Activated CD8-positive, alpha-beta T cell treated with anti-CD3 and anti-CD28 coated beads for 36 hours (primary cell): Measurements from ENCODE around the gene PIGU. TPM values are rescaled to one million over a fixed set of nuclear protein-coding genes. Genes with fewer than 3 reads are reported as not detected.

Source experiments
- ATAC-seq: fragments of 200-7000 bp; cut with Tn5 transposase; one replicate; pipeline ENCODE4 v1.10.0; 2021; ENCODE audit warnings: mild to moderate bottlenecking, moderate library complexity
- CTCF ChIA-PET: fragments of 350-600 bp; sonication (Branson Sonifier 250); formaldehyde crosslinking; loops from one replicate; lab custom pipeline; 2021; ENCODE audit warnings: antibody characterized with exemption; lab: Charles Lee
- POLR2A ChIA-PET: fragments of 350-600 bp; sonication (Branson Sonifier 250); formaldehyde crosslinking; loops from one replicate; lab custom pipeline; 2021; ENCODE audit warnings: antibody characterized with exemption; lab: Charles Lee
- DNase-seq: peaks from one replicate; pipeline ENCODE4 v3.0.0-alpha.2; 2020
- H3K27ac Mint-ChIP-seq: one replicate; pipeline ENCODE4 v1.8.0; 2021; ENCODE audit warnings: mild to moderate bottlenecking, mixed read lengths
- H3K27me3 Mint-ChIP-seq: one replicate; pipeline ENCODE4 v1.8.0; 2021; ENCODE audit warnings: mixed read lengths
- H3K36me3 Mint-ChIP-seq: one replicate; pipeline ENCODE4 v1.8.0; 2021; ENCODE audit warnings: low read depth, mixed read lengths
- H3K4me1 Mint-ChIP-seq: one replicate; pipeline ENCODE4 v1.8.0; 2021; ENCODE audit warnings: low read depth, mixed read lengths
- H3K4me3 Mint-ChIP-seq: one replicate; pipeline ENCODE4 v1.8.0; 2021; ENCODE audit warnings: mild to moderate bottlenecking, moderate library complexity, mixed read lengths
- H3K9me3 Mint-ChIP-seq: one replicate; pipeline ENCODE4 v1.8.0; 2021; ENCODE audit warnings: mixed read lengths
- intact Hi-C: fragments of 100-400 bp; cut with micrococcal nuclease; formaldehyde crosslinking; loops from one replicate; pipeline ENCODE4 v1.10.0; 2022
- total RNA-seq, 2 experiments: library from RNA; stranded (reverse); gene quantifications; one replicate each; pipeline ENCODE4 v1.2.3, GENCODE V29; 2021
- TF ChIP-seq, protein P1 (sequence below): fragments of 200-600 bp; IDR thresholded peaks from one replicate; pipeline ENCODE4 v1.8.0; 2022; ENCODE audit warnings: antibody characterized with exemption, mild to moderate bottlenecking

Gene PIGU
- total RNA-seq, 2 experiments from 2014 or later, result 19.4 to 20.9 TPM

GRCh38 chr20:34538671-34539123 is 138.2 kb downstream of the PIGU start:
- H3K27ac Mint-ChIP-seq, result no peak overlapping the region
- no peak overlapping the region for H3K4me3 Mint-ChIP-seq
- no peaks in the 10 kb centered on the region for H3K9me3 Mint-ChIP-seq
- CTCF ChIA-PET, result interaction anchor here (0.6 to 4.1 kb wide), 28 partner anchors 8 to 237 kb away, joined by 3 to 56 read pairs (median 4); no protein-coding TSS in a partner anchor
- H3K36me3 Mint-ChIP-seq, result peaks cover 14% of the 10 kb centered on the region
- intact Hi-C loops, result loop anchor here (5.0 kb wide), 1 partner anchor 169 kb away; no protein-coding TSS in a partner anchor
- no peaks in the 10 kb centered on the region for H3K27me3 Mint-ChIP-seq
- peaks cover 7% of the 10 kb centered on the region for H3K4me1 Mint-ChIP-seq
- peak; percentile 72 for DNase-seq
- POLR2A ChIA-PET, result no interaction called here
- TF ChIP-seq, protein P1, sequence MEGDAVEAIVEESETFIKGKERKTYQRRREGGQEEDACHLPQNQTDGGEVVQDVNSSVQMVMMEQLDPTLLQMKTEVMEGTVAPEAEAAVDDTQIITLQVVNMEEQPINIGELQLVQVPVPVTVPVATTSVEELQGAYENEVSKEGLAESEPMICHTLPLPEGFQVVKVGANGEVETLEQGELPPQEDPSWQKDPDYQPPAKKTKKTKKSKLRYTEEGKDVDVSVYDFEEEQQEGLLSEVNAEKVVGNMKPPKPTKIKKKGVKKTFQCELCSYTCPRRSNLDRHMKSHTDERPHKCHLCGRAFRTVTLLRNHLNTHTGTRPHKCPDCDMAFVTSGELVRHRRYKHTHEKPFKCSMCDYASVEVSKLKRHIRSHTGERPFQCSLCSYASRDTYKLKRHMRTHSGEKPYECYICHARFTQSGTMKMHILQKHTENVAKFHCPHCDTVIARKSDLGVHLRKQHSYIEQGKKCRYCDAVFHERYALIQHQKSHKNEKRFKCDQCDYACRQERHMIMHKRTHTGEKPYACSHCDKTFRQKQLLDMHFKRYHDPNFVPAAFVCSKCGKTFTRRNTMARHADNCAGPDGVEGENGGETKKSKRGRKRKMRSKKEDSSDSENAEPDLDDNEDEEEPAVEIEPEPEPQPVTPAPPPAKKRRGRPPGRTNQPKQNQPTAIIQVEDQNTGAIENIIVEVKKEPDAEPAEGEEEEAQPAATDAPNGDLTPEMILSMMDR, result peak; percentile 83
- ATAC-seq, result peak; percentile 85

- peaks cover 14% of the 10 kb centered on the region for H3K36me3 Mint-ChIP-seq
- ATAC-seq, result no peak
- POLR2A ChIA-PET, result no interaction called here
Measured at GRCh38 chr20:34537651-34538050, 139.2 kb downstream of the PIGU start.

DNA sequence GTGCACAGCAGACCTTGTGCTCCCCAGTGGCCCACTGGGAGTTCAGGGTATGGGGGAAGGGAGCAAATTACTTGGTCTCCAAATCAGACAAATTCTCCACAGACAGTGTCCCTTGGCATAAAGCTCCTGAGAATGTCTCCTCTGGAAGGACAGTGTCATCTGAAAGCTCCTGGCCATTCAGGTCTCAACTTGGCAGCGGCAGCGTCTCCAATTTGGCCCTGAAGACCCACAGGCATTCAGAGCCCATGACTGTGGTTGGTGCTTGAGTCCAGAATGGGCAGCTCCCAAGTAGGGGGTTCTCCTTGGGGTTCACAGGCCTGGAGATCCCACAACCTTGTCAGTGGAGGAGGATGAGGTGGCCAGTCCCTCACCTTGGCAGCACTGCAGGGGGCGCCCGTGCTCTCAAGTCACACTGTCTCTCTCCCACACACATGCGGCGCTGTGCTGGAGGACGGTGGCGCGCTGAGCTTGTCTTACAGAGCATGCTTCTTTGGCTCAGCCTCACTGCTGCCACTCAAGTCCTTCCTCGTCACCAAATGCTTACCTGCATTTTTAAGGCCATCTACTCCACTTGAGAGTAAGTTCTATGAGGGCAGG is 140.0 kb downstream of the PIGU start:
- ChIA-PET CTCF (interaction anchor here (0.7 to 4.0 kb wide), 9 partner anchors 11 to 233 kb away, joined by 3 to 56 read pairs (median 4); no protein-coding TSS in a partner anchor), POLR2A (interaction anchor here (0.7 kb wide), 1 partner anchor 20 kb away, joined by 3 read pairs; no protein-coding TSS in a partner anchor)
- Mint-ChIP-seq H3K4me1 (peaks cover 7% of the 10 kb centered on the region), H3K27ac (no peak overlapping the region), H3K36me3 (peaks cover 14% of the 10 kb centered on the region), H3K9me3 (no peaks in the 10 kb centered on the region), H3K4me3 (no peak overlapping the region), H3K27me3 (no peaks in the 10 kb centered on the region)
- intact Hi-C loops, result loop anchor here (5.0 kb wide), 1 partner anchor 170 kb away; no protein-coding TSS in a partner anchor
- TF ChIP-seq, protein P1, result peak; percentile 54
- peak; percentile 71 for DNase-seq
- ATAC-seq, result peak; percentile 54

More at GRCh38 chr20:34537651-34538050, 139.2 kb downstream of the PIGU start:
- Mint-ChIP-seq H3K27me3 (no peaks in the 10 kb centered on the region), H3K4me3 (no peak overlapping the region), H3K27ac (no peak overlapping the region), H3K9me3 (no peaks in the 10 kb centered on the region), H3K4me1 (peaks cover 7% of the 10 kb centered on the region)
- intact Hi-C loops, result loop anchor here (5.0 kb wide), 1 partner anchor 170 kb away; no protein-coding TSS in a partner anchor
- TF ChIP-seq, protein P1, result no peak
- CTCF ChIA-PET, result interaction anchor here (0.9 to 4.1 kb wide), 16 partner anchors 7 to 236 kb away, joined by 3 to 56 read pairs (median 4); no protein-coding TSS in a partner anchor
- DNase-seq, result no peak

DNA sequence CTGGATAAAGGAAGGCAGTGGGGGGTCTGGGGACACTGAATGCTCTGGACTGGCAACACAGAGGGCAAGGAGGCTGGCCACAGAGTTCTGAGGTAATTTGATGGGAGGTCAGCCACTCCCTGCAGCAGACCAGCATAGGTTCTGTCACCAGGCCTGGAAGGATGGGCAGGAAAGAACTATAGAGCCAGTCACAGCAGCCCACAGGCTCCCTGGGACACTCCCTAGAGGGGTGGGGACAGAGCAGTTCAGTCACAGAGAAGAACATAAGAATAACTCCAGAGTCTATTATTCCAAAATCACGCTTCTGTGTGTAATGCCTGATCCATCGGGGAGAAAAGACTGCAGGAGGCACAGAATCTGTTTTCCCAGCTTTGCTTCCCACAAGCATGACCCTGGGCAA is 141.0 kb downstream of the PIGU start:
- Mint-ChIP-seq H3K27ac (no peak overlapping the region), H3K4me3 (no peak overlapping the region), H3K36me3 (peaks cover 10% of the 10 kb centered on the region), H3K9me3 (no peaks in the 10 kb centered on the region), H3K27me3 (no peaks in the 10 kb centered on the region), H3K4me1 (peaks cover 1% of the 10 kb centered on the region)
- ATAC-seq (no peak), DNase-seq (no peak)
- CTCF ChIA-PET, result no interaction called here
- TF ChIP-seq, protein P1, result no peak
- POLR2A ChIA-PET, result no interaction called here
- intact Hi-C loops, result loop anchor here (5.0 kb wide), 1 partner anchor 171 kb away; no protein-coding TSS in a partner anchor

GRCh38 chr20:34535301-34535840 is 141.5 kb downstream of the PIGU start:
- Mint-ChIP-seq H3K36me3 (peaks cover 8% of the 10 kb centered on the region), H3K4me1 (peaks cover 2% of the 10 kb centered on the region), H3K27me3 (no peaks in the 10 kb centered on the region), H3K9me3 (no peaks in the 10 kb centered on the region), H3K4me3 (no peak overlapping the region), H3K27ac (no peak overlapping the region)
- TF ChIP-seq, protein P1, result no peak
- POLR2A ChIA-PET, result no interaction called here
- no peak for ATAC-seq
- CTCF ChIA-PET, result no interaction called here
- intact Hi-C loops, result loop anchor here (5.0 kb wide), 1 partner anchor 172 kb away; no protein-coding TSS in a partner anchor
- no peak for DNase-seq
